ENCODE measurements around the gene ATP1B4.

The ATP1B4 gene

DNA sequence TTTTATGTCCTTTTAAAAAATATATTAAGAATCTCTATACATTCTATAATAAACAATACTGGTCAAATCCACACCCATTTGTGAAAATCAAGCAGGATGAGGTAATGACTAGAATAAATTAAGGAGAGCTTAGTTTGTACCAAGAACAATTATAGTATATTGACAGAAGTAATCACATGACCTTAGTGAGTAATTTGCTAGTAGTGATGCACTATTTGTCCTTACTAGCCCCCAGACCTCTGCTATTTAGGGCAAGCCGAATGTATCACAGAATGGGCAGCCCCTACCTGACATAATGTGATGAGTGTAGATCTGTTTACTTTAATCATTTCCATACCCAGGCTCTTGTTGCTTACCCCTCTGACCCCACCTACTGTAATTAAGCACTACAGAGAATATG, 15.8 kb downstream of the ATP1B4 start (continued):
- TF ChIP-seq, protein P1, sequence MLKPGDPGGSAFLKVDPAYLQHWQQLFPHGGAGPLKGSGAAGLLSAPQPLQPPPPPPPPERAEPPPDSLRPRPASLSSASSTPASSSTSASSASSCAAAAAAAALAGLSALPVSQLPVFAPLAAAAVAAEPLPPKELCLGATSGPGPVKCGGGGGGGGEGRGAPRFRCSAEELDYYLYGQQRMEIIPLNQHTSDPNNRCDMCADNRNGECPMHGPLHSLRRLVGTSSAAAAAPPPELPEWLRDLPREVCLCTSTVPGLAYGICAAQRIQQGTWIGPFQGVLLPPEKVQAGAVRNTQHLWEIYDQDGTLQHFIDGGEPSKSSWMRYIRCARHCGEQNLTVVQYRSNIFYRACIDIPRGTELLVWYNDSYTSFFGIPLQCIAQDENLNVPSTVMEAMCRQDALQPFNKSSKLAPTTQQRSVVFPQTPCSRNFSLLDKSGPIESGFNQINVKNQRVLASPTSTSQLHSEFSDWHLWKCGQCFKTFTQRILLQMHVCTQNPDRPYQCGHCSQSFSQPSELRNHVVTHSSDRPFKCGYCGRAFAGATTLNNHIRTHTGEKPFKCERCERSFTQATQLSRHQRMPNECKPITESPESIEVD (tag by site-specific recombination; IDR thresholded peaks at IDR 0.05), result no peak
- TF ChIP-seq ZNF843 (tag by site-specific recombination; IDR thresholded peaks at IDR 0.05) (no peak), ZSCAN23 (tag by site-specific recombination; IDR thresholded peaks at IDR 0.05) (no peak)

DNA sequence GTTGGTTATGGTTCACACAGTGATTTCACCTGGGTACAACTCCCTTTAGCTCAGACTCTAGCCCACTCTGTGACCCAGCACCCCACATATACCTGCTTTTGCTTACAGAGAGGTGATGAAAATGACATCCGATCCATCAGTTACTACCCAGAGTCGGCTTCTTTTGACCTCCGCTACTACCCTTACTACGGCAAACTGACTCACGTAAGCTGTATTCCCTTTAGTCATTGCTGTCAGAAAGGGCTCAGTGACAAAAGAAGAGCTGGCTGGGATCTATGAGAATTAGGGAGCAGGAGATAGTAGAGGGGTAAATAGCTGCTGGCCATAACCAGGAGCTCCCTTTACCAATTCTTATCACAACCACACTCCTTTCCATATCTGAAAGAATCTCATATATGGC, 16.7 kb downstream of the ATP1B4 start:
- Histone ChIP-seq H3K4me1 (ENCODE audit: control insufficient read depth, insufficient read depth, low read length) (no peaks in the 10 kb centered on the region), H3K4me3 (ENCODE audit: low read depth, low read length) (no peak overlapping the region), H3K9me3 (ENCODE audit: control insufficient read depth, insufficient read depth, low read depth, low read length) (no peaks in the 10 kb centered on the region; the same call in 1 of the 2 replicates), H3K36me3 (ENCODE audit: control insufficient read depth in 2 of 2, insufficient read depth in 1 of 2, low read length in 2 of 2) (no peaks in the 10 kb centered on the region), H3K27ac (ENCODE audit: extremely low read depth, low read depth, low read length) (no peak overlapping the region)
- CTCF ChIA-PET, result interaction anchor here (2.5 kb wide), 1 partner anchor 13 kb away, joined by 16 read pairs; no protein-coding TSS in a partner anchor
- POLR2A ChIA-PET, result no interaction called here
- no peak for TF ChIP-seq YY2 (tag by site-specific recombination; IDR thresholded peaks at IDR 0.05)
- TF ChIP-seq ZNF341 (tag by site-specific recombination; IDR thresholded peaks at IDR 0.05; ENCODE audit: low read depth), result no peak
- no peak for TF ChIP-seq FEZF1 (tag by site-specific recombination; IDR thresholded peaks at IDR 0.05)
- no peak for TF ChIP-seq ZIC2 (tag by site-specific recombination; IDR thresholded peaks at IDR 0.05)
- TF ChIP-seq, protein P2, sequence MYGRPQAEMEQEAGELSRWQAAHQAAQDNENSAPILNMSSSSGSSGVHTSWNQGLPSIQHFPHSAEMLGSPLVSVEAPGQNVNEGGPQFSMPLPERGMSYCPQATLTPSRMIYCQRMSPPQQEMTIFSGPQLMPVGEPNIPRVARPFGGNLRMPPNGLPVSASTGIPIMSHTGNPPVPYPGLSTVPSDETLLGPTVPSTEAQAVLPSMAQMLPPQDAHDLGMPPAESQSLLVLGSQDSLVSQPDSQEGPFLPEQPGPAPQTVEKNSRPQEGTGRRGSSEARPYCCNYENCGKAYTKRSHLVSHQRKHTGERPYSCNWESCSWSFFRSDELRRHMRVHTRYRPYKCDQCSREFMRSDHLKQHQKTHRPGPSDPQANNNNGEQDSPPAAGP (tag by site-specific recombination; IDR thresholded peaks at IDR 0.05), result no peak
- no peak for TF ChIP-seq ZFP37 (tag by site-specific recombination; IDR thresholded peaks at IDR 0.05)
- TF ChIP-seq ZNF2 (tag by site-specific recombination; IDR thresholded peaks at IDR 0.05), result no peak
- TF ChIP-seq ZNF433 (tag by site-specific recombination; IDR thresholded peaks at IDR 0.05; ENCODE audit: low read depth), result no peak
- TF ChIP-seq ZNF169 (tag by site-specific recombination; IDR thresholded peaks at IDR 0.05), result no peak
- no peak for TF ChIP-seq ZNF654 (tag by site-specific recombination; IDR thresholded peaks at IDR 0.05; ENCODE audit: low read depth)
- TF ChIP-seq ZXDB (tag by site-specific recombination; IDR thresholded peaks at IDR 0.05), result no peak
- no peak for TF ChIP-seq ZNF10 (tag by site-specific recombination; IDR thresholded peaks at IDR 0.05)
- TF ChIP-seq ZNF223 (tag by site-specific recombination; IDR thresholded peaks at IDR 0.05), result no peak

DNA sequence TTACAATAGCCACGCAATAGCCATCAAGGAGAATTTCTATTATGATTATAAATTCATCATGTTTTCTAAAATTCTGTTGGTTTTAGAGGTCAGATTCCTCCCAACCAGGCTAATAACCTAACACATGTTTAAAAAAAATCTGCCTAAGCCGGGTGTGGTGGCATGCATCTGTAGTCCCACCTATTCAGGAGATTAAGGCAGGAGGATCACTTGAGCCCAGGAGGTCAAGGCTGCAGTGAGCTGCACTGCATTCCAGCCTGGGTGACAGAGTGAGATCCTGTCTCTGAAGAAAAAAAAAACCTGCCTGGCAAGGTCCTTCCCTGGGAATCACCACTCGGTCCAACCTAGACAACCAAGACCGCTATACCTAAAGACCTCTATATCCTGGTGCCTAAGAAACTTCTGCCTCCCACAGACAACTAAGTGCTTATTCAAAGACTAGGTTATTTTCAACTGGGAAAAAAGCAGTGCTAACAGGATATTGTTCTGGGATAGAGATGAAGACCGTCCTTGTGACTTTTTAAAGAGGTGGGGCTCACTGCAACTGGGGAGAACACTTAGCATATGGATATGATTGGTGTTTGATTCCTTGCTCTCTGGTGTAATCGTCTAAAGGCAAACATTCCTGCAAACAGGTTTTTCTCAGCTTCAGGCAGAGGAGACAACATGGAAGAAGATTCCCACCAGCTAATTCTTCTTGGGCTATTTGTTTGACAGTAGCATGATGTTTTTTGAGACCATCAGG, 18.2 kb downstream of the ATP1B4 start:
- POLR2A ChIA-PET, result no interaction called here
- H3K4me1 ChIP-seq (ENCODE audit: control insufficient read depth, insufficient read depth, low read length), result no peaks in the 10 kb centered on the region
- no peak for TF ChIP-seq ZNF10 (tag by site-specific recombination; IDR thresholded peaks at IDR 0.05)
- no peak for TF ChIP-seq ZNF707 (tag by site-specific recombination; IDR thresholded peaks at IDR 0.05)
- TF ChIP-seq ZNF211 (tag by site-specific recombination; IDR thresholded peaks at IDR 0.05; ENCODE audit: low read depth), result no peak
- TF ChIP-seq, protein P3, sequence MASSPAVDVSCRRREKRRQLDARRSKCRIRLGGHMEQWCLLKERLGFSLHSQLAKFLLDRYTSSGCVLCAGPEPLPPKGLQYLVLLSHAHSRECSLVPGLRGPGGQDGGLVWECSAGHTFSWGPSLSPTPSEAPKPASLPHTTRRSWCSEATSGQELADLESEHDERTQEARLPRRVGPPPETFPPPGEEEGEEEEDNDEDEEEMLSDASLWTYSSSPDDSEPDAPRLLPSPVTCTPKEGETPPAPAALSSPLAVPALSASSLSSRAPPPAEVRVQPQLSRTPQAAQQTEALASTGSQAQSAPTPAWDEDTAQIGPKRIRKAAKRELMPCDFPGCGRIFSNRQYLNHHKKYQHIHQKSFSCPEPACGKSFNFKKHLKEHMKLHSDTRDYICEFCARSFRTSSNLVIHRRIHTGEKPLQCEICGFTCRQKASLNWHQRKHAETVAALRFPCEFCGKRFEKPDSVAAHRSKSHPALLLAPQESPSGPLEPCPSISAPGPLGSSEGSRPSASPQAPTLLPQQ (tag by site-specific recombination; IDR thresholded peaks at IDR 0.05), result no peak
- TF ChIP-seq, protein P4, sequence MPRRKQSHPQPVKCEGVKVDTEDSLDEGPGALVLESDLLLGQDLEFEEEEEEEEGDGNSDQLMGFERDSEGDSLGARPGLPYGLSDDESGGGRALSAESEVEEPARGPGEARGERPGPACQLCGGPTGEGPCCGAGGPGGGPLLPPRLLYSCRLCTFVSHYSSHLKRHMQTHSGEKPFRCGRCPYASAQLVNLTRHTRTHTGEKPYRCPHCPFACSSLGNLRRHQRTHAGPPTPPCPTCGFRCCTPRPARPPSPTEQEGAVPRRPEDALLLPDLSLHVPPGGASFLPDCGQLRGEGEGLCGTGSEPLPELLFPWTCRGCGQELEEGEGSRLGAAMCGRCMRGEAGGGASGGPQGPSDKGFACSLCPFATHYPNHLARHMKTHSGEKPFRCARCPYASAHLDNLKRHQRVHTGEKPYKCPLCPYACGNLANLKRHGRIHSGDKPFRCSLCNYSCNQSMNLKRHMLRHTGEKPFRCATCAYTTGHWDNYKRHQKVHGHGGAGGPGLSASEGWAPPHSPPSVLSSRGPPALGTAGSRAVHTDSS (tag by site-specific recombination; IDR thresholded peaks at IDR 0.05), result no peak
- no peak for TF ChIP-seq ZNF138 (tag by site-specific recombination; IDR thresholded peaks at IDR 0.05; ENCODE audit: borderline replicate concordance)
- TF ChIP-seq MYNN (tag by site-specific recombination; IDR thresholded peaks at IDR 0.05; ENCODE audit: borderline replicate concordance), result no peak
- TF ChIP-seq, protein P5, sequence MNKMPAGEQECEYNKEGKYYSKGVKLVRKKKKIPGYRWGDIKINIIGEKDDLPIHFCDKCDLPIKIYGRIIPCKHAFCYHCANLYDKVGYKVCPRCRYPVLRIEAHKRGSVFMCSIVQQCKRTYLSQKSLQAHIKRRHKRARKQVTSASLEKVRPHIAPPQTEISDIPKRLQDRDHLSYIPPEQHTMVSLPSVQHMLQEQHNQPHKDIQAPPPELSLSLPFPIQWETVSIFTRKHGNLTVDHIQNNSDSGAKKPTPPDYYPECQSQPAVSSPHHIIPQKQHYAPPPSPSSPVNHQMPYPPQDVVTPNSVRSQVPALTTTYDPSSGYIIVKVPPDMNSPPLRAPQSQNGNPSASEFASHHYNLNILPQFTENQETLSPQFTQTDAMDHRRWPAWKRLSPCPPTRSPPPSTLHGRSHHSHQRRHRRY (tag by site-specific recombination; IDR thresholded peaks at IDR 0.05), result no peak
- no peak for TF ChIP-seq ZNF76 (tag by site-specific recombination; IDR thresholded peaks at IDR 0.05; ENCODE audit: borderline replicate concordance, low read depth)
- TF ChIP-seq, protein P6, sequence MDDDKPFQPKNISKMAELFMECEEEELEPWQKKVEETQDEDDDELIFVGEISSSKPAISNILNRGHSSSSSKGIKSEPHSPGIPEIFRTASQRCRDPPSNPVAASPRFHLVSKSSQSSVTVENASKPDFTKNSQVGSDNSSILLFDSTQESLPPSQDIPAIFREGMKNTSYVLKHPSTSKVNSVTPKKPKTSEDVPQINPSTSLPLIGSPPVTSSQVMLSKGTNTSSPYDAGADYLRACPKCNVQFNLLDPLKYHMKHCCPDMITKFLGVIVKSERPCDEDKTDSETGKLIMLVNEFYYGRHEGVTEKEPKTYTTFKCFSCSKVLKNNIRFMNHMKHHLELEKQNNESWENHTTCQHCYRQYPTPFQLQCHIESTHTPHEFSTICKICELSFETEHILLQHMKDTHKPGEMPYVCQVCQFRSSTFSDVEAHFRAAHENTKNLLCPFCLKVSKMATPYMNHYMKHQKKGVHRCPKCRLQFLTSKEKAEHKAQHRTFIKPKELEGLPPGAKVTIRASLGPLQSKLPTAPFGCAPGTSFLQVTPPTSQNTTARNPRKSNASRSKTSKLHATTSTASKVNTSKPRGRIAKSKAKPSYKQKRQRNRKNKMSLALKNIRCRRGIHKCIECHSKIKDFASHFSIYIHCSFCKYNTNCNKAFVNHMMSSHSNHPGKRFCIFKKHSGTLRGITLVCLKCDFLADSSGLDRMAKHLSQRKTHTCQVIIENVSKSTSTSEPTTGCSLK (tag by site-specific recombination; IDR thresholded peaks at IDR 0.05), result no peak

More for the DNA sequence above, 18.2 kb downstream of the ATP1B4 start:
- Histone ChIP-seq H3K4me3 (ENCODE audit: low read depth, low read length) (no peak overlapping the region), H3K9me3 (ENCODE audit: control insufficient read depth, insufficient read depth, low read depth, low read length) (no peaks in the 10 kb centered on the region; the same call in 1 of the 2 replicates), H3K36me3 (ENCODE audit: control insufficient read depth in 2 of 2, insufficient read depth in 1 of 2, low read length in 2 of 2) (no peaks in the 10 kb centered on the region), H3K27ac (ENCODE audit: extremely low read depth, low read depth, low read length) (no peak overlapping the region)
- CTCF ChIA-PET, result interaction anchor here (0.6 to 2.9 kb wide), 9 partner anchors 14 to 177 kb away, joined by 3 to 11 read pairs (median 3); no protein-coding TSS in a partner anchor
